ENCODE results near the gene BRD1.

DNA sequence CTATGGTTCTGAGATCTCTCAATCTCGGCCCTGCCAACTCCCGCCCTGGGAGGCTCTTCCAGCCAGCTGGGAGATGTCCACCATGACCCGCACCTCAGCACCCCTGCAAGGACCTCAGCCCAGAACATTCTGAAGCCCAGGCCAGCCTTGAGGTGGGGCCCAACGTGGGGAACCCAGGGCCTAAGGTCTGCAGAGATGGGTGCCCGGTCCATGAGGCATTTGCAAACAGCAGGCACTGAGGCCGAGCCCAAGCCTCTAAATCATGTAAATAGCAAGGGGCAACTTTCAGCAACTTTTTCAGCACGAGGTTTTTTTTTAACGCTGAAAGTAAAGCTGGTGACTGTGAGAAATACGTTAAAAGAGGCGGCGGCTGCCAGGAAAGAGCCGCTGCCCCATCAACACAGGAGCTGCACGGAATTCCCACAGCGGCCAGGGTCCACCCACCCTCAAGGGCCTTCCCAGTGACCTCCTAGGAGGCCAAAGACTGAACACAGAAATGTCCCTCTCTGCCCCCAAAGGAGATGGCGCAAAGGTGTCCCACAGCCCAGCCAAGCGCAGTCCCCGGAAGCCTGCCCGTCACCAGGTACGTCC, 46.9 kb downstream of the BRD1 start:
- no peak for TF ChIP-seq POLR2A (IDR thresholded peaks at IDR 0.05)
- TF ChIP-seq, protein P1, sequence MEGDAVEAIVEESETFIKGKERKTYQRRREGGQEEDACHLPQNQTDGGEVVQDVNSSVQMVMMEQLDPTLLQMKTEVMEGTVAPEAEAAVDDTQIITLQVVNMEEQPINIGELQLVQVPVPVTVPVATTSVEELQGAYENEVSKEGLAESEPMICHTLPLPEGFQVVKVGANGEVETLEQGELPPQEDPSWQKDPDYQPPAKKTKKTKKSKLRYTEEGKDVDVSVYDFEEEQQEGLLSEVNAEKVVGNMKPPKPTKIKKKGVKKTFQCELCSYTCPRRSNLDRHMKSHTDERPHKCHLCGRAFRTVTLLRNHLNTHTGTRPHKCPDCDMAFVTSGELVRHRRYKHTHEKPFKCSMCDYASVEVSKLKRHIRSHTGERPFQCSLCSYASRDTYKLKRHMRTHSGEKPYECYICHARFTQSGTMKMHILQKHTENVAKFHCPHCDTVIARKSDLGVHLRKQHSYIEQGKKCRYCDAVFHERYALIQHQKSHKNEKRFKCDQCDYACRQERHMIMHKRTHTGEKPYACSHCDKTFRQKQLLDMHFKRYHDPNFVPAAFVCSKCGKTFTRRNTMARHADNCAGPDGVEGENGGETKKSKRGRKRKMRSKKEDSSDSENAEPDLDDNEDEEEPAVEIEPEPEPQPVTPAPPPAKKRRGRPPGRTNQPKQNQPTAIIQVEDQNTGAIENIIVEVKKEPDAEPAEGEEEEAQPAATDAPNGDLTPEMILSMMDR (IDR thresholded peaks at IDR 0.05 in 4 of 5, conservative IDR thresholded peaks at IDR 0.05 in 1 of 5) = no peak

Measured in gastrocnemius medialis (tissue), 4 donors.